Measurements from ENCODE around the gene GPR83. TPM values are rescaled to one million over a fixed set of nuclear protein-coding genes. Genes with fewer than 3 reads are reported as not detected.
"Not testable (repeated sequence)": the region's sequence is repeated elsewhere in the genome, so short reads cannot be mapped to it uniquely, and the experiment has no call there.

The GPR83 gene
- polyA plus RNA-seq, 3 donors: 0.61 to 0.79 (median 0.67) TPM

DNA sequence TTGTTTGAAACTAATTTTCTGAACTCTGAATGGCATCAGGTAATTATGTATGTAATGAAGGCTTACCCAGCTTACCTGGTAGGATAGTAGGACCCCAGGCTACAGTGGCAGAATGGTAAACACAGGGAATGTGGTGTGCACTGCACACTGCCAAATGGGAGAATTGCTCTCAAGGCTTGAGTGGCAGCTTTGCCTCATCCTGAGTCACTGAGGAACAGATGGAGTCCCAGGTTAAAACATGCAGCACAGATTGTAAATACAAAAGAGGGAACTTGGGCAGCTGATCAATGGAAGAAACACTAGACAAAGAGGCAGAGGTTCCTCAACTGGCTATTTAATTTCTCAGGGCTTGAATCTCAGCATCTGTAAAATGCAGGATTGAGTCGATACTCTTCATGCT is 24.4 kb downstream of the GPR83 start:
- DNase-seq (ENCODE audit: low read depth in 3 of 3, low spot score in 2 of 3): no peak

DNA sequence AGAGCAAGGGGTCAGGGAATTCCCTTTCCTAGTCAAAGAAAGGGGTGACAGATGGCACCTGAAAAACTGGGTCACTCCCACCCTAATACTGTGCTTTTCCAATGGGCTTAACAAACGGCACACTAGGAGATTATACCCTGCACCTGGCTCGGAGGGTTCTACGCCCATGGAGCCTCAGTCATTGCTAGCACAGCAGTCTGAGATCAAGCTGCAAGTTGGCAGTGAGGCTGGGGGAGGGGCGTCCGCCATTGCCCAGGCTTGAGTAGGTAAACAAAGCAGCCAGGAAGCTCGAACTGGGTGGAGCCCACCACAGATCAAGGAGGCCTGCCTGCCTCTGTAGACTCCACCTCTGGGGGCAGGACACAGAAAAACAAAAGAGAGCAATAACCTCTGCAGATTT is 30.6 kb downstream of the GPR83 start:
- not testable (repeated sequence) for DNase-seq (ENCODE audit: low read depth in 3 of 3, low spot score in 2 of 3)

DNA sequence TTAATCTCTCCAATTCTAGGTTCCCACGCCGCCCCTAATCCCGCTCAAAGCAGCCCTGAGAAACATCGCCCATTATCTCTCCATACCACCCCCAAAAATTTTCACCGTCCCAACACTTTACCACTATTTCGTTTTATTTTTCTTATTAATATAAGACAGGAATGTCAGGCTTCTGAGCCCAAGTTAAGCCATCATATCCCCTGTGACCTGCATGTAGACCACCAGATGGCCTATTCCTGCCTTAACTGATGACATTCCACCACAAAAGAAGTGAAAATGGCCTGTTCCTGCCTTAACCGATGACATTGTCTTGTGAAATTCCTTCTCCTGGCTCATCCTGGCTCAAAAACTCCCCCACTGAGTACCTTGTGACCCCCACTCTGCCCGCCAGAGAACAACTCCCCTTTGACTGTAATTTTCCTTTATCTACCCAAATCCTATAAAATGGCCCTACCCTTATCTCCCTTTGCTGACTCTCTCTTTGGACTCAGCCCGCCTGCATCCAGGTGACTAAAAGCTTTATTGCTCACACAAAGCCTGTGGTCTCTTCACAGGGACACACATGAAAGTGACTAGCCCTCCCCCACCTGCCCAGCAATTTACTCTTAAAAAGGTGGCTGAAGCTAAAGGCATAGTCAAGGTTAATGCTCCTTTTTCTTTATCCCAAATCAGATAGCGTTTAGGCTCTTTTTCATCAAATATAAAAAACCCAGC is 50.2 kb downstream of the GPR83 start:
- DNase-seq (ENCODE audit: low read depth in 3 of 3, low spot score in 2 of 3): not testable (repeated sequence)

DNA sequence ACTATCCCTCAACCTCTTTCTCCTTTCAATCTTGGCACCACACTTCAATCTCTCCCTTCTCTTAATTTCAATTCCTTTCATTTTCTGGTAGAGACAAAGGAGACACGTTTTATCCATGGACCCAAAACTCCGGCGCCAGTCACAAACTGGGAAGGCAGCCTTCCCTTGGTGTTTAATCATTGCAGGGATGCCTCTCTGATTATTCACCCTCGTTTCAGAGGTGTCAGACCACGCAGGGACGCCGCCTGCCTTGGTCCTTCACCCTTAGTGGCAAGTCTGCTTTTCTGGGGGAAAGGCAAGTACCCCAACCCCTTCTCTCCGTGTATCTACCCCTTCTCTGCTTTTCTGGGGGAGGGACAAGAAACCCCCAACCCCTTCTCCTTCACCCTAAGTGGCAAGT is 54.9 kb downstream of the GPR83 start:
- DNase-seq (ENCODE audit: low read depth in 3 of 3, low spot score in 2 of 3): not testable (repeated sequence)

DNA sequence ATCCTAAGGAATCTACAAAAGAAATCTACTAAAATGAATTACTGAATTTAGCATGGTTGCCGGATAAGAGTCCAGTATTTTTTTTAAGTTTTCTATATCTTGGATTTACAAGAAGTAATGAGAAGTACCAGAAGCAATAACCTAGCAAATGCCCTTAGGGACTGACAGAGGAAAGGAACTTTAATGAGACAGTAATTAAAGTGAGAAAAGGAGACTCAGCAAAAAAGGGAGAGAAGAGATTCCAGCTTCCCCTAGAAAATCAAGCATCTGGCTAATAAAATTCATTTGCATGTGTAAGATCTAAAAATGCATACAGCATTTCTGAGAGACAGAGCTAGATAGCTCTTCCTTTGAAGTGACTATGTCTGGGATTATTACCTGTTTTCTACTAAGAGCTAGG is 57.7 kb downstream of the GPR83 start:
- no peak for DNase-seq (ENCODE audit: low read depth in 3 of 3, low spot score in 2 of 3)

DNA sequence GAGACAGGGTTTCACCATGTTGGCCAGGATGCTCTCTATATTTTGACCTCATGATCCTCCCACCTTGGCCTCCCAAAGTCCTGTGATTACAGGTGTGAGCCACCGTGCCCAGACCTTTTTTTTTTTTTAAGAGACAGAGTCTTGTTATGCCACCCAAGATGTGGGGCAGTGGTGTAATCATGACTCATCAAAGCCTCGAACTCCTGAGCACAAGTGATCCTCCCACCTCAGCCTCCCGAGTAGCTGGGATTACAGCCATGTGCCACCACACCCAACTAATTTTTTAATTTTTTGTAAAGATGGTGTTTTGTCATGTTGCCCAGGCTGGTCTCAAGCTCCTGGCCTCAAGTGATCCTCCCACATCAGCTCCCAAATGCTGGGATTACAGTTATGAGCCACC is 59.0 kb downstream of the GPR83 start:
- no peak for DNase-seq (ENCODE audit: low read depth in 3 of 3, low spot score in 2 of 3)

DNA sequence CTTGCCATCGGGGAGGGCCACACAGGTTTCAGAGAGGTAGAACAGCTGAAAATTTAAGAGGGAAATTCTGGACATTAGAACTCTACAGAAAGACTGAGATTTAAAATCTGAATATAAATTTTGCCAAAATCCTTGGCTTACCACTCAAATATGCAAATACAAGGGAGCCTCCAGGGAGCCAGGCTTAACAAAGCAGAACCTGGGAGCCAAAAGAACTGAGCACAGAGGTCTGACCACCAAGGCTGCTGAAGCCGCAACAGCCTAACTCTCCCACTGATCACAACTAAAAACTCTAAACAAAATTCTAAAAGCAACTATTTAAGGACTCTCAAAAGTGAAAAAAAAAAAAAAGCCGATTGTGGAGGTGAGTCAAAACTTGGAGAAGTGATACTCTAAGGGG is 62.6 kb downstream of the GPR83 start:
- no peak for DNase-seq (ENCODE audit: low read depth in 3 of 3, low spot score in 2 of 3)

DNA sequence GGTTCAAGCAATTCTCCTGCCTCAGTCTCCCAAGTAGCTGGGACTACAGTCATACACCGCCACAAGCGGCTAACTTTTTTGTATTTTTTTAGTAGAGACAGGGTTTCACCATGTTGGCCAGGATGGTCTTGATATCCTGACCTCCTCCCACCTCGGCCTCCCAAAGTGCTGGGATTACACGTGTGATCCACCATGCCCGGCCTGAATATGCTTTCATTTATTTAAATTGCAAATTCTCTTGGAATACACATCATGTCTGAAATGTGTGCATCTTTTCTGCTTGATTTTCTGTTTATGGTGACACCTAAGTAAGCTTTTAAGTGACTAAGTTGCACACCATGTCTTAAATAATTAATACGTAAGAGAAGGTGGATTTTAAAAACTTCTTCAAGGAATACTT is 65.2 kb downstream of the GPR83 start:
- DNase-seq (ENCODE audit: low read depth in 3 of 3, low spot score in 2 of 3): no peak

DNA sequence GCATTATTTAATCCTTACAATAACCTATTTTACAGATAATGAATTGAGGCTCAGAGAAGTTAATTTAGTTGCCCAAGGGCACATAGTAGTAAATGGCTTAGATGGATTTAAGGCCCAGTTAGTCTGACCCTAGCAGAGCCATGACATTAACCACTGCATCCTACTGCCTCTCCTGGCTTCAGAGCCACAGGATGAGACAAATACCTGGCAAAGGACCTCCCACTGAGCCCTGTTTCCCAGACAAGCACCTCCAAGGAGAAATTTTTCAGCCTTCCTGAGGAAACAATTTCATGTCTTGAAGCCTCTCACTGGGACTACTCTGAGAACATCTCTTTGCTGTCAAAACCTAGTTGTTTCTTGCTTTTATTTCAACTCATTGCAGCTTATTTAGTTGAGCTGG is 68.4 kb downstream of the GPR83 start:
- DNase-seq (ENCODE audit: low read depth in 3 of 3, low spot score in 2 of 3): no peak

DNA sequence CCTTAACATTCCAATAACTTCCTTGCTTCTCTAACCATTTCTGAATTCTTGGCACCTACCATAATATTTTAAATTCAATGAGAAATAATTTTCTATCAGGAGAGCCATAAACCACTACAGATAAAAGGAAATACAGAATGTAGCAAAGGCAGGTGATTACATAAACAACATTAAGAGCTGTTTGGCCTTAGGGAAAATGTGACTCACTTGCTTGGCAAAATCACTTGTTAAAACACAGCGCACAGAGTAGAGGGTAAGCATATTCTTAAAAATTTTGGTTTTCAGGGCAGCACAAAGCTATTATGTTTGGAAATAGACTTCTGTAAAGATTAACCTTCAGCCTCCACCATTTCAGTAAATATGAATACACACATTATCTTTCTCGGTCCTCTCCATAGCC is 70.4 kb downstream of the GPR83 start:
- DNase-seq (ENCODE audit: low read depth in 3 of 3, low spot score in 2 of 3): no peak

DNA sequence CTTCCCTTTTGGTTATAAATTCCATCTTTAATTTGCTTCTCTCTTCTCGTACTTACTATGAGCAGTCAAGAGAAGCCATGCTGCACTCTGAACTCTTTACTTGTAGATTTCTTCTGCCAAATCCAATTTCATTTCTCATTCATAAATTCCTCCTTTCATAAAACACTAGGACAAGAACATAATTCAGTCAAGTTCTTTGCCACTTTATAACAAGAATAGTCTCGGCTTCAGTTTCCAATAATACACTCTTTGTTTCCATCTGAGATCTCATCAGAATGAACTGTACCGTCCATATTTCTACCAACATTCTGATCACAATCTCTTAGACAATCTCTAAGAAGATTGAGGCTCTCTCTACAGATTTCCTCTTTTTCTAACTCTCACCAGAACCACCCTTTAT is 71.7 kb downstream of the GPR83 start:
- no peak for DNase-seq (ENCODE audit: low read depth in 3 of 3, low spot score in 2 of 3)

DNA sequence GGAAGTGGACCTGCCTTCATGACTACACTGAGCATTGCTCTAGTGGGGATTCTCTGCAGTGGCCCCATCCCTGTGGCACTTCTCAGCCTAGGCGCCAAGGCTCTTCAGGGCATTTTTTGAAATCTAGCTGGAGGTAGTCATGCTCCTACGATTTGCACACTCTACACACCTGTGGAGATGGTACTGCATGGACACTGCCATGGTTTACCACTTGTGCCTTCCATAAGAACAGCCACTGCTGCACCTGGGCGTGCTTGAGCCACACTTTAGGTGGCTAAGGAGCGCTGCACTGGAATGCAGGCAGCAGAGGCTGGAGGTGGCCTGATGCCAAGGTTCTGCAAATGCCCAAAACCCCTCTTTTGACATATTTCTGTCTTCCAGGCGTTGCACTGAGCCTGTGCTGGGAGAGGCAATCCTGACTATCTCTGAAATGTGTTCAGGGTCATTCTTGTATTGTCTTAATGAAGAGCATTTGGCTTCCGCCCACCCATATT is 72.6 kb downstream of the GPR83 start:
- DNase-seq (ENCODE audit: low read depth in 3 of 3, low spot score in 2 of 3): no peak

Other genes starting within 250 kb of the GPR83 start
- gene IZUMO1R, start 96.8 kb downstream of the GPR83 start, polyA plus RNA-seq (ENCODE audit: insufficient read length in 3 of 3): not detected
- gene MRE11, start 92.4 kb upstream of the GPR83 start, polyA plus RNA-seq (ENCODE audit: insufficient read length in 3 of 3): 10 to 100 TPM; 27.1 to 28.0 (median 27.8) TPM
- gene ANKRD49, start 92.6 kb upstream of the GPR83 start, polyA plus RNA-seq (ENCODE audit: insufficient read length in 3 of 3): 10 to 100 TPM; 27.5 to 35.6 (median 33.7) TPM
- under 1 TPM; 0.25 to 0.39 (median 0.29) TPM for gene C11orf97, start 111.0 kb upstream of the GPR83 start, polyA plus RNA-seq (ENCODE audit: insufficient read length in 3 of 3)
- gene FUT4, start 142.5 kb upstream of the GPR83 start, polyA plus RNA-seq (ENCODE audit: insufficient read length in 3 of 3): 1 to 10 TPM; 5.1 to 5.6 (median 5.3) TPM
- gene PIWIL4, start 165.9 kb upstream of the GPR83 start, polyA plus RNA-seq (ENCODE audit: insufficient read length in 3 of 3): 1 to 10 TPM; 2.7 to 4.0 (median 3.7) TPM